GM11168 (cell line): Measurements from ENCODE around the gene PCLAF.
"Not testable (repeated sequence)": the region's sequence is repeated elsewhere in the genome, so short reads cannot be mapped to it uniquely, and the experiment has no call there.

ENCODE experiments used
- in situ Hi-C: fragments of 300-500 bp; cut with MboI; formaldehyde crosslinking; loops from one replicate; pipeline ENCODE4 v1.12.0; 2022; ENCODE audit warnings: low sequenced_read_pairs; ENCODE audit not compliant: unreplicated experiment

PCLAF gene, protein sequence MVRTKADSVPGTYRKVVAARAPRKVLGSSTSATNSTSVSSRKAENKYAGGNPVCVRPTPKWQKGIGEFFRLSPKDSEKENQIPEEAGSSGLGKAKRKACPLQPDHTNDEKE

DNA sequence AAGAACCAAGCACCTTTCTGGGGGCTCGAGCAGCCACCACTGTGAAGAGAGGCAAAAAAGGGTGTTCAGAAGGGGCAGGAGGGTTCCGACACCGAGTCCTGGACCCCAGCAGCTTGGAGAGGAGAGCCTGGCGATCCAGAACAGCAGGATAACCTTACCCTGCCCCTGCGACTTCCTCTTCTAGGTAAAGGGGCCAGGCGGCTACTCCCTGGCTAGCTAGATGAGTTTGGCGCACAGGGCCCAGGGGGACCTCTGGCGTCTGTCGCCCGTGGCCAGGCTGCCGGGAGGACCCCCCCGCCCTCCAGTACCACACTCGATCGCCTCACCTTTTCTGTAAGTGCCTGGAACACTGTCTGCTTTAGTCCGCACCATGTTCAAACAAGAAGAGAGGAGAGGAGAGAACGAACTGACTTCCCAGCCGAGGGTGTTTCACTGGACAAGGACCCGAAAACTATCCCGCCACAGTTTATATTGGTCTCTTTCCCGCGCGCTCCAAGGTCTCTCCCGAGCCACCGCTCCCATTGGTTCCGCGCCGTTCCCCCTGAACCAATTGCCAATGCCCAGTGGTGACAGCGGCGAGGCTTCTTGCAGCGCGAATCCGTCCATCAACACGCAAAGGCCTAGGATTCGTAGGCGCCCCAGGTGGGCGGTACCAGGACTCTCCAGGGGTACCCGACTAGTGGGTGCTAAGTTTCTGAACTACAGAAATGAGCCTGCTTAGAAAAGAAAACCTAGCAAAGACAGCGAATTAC is at the start of gene PCLAF:
Gene PCLAF (minus strand): TSS at position 442 of the 752 bp plus-strand sequence. CDS start 70 bp downstream, at position 372.
- in situ Hi-C loops: no loop called here

GRCh38 chr15:64430000-64430735 is 48.9 kb upstream of the PCLAF start:
- in situ Hi-C loops: no loop called here

DNA sequence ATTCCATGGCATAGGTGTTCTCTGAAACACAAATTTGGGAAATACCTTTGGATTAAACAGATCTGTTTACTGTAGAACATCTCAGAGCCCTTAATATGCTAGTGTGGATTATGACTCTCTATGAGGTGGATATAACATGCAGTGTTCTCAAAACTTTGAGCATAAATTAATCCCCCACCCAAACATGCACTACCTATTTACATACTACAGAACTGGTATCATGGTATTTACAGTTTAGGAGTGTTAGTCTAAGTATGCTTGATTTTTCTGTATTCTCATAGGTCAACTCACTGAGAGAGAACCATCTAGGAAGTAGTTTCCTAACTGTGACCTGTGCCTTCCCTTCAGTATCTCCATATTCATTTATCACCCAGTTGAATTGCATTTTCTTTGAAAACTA is 48.2 kb upstream of the PCLAF start:
- in situ Hi-C loops: no loop called here

GRCh38 chr15:64426845-64427465 is 45.7 kb upstream of the PCLAF start:
- in situ Hi-C loops: no loop called here

DNA sequence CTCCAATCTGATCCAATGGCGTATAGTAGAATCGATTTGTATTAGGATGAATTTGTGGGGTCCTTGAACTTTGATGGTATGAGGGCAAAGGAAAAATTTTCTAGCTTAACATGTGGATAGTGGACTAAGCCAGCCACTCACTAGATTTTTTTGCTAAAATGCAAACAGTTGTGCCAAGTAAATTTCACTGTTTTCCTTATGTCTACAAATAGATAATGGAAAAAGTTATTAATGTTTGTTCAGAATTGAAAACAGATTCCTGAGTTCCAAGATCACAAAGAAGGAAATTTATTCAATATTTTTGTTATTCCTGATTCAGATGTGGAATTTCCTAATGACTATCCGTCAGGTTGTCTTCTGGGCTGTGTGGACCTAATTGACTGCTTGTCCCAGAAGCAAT is 44.0 kb upstream of the PCLAF start:
- in situ Hi-C loops: no loop called here

- in situ Hi-C loops: no loop called here
Measured at GRCh38 chr15:64423970-64424369, 42.7 kb upstream of the PCLAF start.

GRCh38 chr15:64422697-64423096 is 41.5 kb upstream of the PCLAF start:
- in situ Hi-C loops: no loop called here

GRCh38 chr15:64412216-64412615 is 31.0 kb upstream of the PCLAF start:
- in situ Hi-C loops: no loop called here

DNA sequence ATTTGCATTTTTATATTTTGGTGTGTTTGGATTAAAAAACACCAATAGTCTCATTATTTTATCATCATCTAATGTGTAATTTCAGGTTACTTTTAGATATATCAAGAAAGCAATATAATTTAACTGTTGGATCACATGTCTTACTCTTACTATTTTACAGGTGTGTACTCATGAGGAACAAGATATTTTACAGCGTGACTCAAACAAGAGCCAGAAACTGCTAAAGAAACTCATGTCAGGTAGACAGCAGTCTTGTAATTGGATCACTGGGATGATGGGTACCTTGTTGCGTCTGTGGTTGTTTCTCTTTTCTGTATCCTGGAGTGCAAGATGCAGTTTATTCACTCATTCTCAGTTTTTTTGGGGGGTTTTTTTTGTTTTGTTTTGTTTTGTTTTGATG is 19.3 kb upstream of the PCLAF start:
- in situ Hi-C loops: no loop called here

- in situ Hi-C loops: no loop called here
Measured at GRCh38 chr15:64398575-64398974, 17.3 kb upstream of the PCLAF start.

DNA sequence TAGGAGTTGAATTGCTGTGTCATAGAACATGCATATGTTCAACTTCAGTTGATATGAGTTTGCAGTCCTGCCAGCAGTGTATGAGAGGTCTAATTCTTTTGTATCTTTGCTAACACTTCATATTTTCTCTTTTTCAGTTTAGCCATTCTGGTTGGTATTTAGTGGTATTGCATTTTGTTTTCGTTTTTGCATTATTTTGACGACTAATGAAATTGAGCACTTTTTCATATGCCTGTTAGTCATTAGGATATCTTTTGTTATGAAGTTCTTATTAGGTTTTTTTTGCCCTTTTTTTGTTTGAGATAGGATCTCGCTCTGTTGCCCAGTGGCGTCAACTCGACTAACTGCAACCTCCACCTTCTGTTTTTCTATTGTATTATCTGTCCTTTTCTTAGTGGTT is 15.5 kb upstream of the PCLAF start:
- in situ Hi-C loops: no loop called here

GRCh38 chr15:64392471-64392870 is 11.2 kb upstream of the PCLAF start:
- in situ Hi-C loops: not testable (repeated sequence)

DNA sequence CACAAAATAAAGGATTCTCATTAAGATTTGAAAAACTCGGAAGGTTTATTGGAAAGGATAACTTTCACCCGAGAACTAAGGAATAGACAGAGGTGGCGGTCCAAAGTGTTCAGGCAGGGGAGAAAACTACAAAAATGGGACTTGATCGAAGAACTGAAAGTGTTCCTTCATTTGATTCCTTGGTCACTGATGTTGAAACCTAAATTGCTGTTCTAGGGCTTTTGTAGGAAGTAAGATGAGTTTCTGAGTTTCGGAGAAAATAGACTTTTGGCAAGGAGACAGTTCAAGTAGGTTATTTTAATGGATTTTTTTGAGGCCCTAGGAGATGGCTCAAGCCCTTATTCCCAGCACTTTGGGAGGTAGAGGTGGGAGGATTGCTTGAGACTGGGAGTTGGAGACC is 7.8 kb upstream of the PCLAF start:
- in situ Hi-C loops: no loop called here

- in situ Hi-C loops: no loop called here
Measured at GRCh38 chr15:64387562-64388168, 6.4 kb upstream of the PCLAF start, which contains the start of gene TRIP4. TRIP4 (plus strand) TSS chr15:64387836; CDS start chr15:64387864, 28 bp downstream.

- in situ Hi-C loops: no loop called here
Measured at GRCh38 chr15:64386291-64386690, 5.0 kb upstream of the PCLAF start.

- in situ Hi-C loops: no loop called here
Measured at GRCh38 chr15:64383760-64384159, 2.5 kb upstream of the PCLAF start.

DNA sequence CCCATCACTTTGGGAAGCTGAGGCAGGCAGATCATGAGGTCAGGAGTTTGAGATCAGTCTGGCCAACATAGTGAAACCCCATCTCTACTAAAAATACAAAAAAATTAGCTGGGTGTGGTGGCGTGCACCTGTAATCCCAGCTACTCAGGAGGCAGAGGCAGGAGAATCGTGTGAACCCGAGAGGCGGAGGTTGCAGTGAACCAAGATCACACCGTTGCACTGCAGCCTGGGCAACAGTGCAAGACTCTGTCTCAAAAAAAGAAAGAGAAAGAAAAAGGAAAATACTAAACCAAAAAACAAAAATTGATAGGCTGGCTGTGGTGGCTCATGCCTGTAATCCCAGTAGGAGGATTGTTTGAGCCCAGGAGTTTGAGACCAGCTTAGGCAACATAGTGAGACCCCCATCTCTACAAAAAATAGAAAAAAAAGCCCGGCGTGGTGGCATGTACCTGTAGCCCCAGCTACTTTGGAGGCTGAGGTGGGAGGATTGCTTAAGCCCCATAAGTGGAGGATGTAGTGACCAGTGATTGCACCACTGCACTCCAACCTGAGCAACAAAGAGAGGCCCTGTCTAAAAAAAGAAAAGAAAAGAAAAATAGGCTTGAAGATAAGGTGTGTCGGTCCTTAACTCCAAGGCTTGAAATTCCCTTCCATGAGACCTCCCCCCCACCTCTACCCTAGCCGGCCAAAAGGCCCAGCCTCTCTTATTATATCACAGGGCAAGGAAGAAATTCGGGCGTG is 941 bp downstream of the PCLAF start:
- in situ Hi-C loops: not testable (repeated sequence)

DNA sequence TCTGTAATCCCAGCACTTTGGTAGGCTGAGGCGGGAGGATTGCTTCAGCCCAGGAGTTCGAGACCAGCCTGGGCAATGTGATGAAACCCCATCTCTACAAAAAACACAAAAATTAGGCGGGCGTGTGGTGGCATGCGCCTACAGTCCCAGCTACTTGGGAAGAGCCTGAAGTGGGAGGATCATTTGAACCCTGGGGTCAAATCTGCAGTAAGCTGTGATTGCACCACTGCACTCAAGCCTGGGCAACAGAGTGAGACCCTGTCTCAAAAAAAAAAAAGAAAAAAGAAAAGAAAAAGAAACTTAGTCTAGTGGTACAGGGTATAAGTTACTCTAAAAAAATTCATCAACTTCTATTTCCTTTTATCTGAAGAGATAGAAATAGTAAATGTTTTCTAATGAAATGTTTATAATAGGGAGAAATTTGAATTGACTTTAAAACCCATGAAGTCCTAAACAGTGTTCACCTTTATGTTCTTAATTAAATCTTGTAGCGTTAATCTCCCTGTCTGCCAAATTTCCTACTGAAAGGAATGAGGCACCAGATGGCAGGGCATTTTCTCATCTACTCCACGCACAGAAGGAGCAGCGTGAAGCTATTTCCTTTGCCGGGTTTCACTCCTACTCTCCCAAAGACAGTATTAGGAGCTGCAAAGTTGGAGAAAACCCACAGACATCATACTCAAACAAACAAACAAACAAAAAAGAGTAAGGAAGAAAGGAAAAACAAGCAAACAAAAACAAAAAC is 1.9 kb downstream of the PCLAF start:
- in situ Hi-C loops: no loop called here

DNA sequence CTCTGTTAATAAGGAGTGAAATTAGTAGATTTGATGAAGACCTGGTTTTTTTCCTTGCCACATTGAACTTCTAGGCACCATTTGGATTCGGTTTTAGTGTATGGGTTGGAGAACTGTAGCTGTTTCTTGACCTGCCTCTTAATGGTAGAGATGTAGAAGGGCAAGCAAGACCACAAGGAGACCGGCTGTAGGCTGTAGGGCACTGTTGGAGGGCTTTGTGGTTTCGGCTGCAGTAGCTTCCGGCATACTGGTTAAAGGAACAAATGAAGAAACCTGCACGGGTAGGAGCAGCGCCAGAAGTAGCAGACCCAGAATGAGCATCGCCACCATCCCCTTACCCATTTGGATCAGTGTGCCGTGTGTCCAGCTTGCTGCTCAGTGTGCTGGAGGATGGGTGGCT is 7.9 kb downstream of the PCLAF start:
- in situ Hi-C loops: no loop called here
